ENCODE results near the gene MLKL.

Gene MLKL

DNA sequence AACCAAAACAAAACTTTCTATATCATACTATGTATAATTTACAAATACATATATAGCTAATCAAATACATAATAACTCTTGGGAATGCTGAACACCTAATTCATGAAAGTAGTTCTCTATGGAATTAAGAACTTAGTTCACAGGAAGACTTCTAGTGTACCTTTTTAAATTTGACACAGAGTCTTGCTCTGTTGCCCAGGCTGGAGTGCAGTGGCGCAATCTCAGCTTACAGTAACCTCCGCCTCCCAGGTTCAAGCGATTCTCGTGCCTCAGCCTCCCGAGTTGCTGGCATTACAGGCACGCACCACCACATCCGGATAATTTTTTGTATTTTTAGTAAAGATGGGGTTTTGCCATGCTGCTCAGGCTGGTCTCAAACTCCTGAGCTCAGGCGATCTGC lies 58.7 kb downstream of the MLKL start:
- no peak for DNase-seq

DNA sequence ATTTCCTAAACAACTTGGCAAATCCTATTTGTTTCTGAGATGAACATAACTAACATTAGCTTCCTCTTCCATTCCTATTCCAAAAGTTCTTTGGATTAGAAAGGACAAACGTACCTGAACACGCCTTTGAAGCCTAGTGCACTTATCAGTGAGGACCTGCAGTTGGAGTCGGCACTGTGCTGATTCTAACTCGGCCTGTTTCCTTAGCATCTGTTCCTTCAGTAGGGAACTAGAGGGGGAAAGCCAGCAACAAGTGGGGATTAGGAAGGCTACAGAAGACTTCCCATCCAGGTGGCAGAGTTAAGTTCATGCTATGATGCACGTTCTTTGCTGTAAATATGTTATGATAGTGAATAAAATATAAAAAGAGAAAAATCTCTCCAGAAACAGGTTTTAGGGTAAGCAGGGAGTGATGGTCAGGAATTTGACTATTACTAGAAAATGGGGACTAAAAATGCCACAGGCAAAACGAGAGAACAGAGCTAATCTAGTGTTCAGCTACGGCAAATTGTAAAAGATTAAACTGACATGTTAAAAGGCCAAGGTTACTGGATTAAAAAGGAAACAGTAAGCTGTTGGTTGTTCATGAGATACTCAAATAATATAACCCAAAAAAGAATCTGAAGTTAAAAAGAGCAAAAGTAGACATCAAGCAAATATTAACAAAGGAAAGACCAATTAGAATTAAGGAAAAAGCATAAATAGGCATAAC lies 62.8 kb downstream of the MLKL start:
- DNase-seq, result no peak

DNA sequence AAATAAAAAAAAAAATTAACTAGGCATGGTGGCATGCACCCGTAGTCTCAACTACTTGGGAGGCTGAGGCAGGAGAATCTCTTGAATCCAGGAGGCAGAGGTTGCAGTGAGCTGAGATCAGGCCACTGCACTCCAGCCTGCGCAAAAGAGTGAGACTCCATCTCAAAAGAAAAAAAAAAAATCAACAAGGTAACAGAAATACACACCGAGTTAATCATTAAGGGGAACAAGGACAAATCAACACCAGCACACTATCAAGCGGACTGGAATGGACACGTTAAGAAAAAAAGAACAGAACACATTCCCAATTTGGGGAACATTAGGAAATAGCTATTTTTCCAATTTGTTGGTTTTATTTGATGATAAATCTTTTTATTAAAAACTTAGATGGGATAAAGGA lies 65.4 kb downstream of the MLKL start:
- DNase-seq, result no peak

DNA sequence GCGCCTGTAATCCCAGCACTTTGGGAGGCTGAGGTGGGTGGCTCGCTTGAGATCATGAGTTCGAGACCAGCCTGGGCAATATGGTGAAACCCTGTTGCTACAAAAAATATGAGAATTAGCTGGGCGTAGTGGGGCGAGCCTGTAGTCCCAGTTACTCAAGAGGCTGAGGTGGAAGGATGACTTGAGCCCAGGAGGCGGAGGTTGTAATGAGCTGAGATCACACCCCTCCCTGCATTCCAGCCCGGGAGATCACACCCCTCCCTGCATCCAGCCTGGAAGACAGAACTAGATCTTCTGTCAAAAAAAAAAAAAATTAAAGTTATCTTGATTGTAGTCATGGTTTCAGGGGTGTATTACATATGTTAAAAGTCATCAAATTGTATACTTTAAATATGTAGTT lies 67.0 kb downstream of the MLKL start:
- no peak for DNase-seq

DNA sequence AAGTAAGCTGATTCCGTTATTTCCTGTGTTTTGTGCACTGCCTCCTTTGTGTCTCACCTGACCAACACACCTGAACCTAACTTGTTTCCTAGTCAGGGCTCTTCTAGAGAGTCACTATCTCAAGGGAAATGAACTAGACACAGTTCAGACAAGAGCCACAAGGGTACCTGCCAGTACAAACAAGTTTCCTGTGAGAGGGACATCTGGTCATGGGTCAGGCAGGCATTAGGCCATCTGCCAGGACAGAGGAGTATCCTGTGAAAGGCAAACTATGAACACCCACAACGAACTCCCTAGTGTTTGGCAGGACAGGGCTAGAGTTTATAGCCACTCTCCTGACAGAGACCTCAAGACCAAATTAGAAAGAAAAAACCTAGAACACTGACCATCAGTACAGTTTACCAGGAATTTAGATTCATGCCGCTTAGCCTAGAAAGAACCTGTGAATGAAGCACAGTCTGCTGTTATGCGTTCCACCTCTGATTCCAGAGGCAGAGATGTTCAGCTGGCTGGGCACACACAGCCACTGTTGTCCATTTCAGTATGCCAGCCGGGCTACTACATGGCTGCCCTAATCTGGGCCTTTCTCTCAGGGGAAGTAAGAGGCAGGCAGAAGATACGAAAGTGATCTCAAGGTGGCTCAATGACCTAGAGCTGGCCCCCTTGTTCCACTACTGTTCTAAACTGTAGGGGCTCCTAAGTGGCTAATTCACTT lies 73.0 kb downstream of the MLKL start:
- no peak for DNase-seq

DNA sequence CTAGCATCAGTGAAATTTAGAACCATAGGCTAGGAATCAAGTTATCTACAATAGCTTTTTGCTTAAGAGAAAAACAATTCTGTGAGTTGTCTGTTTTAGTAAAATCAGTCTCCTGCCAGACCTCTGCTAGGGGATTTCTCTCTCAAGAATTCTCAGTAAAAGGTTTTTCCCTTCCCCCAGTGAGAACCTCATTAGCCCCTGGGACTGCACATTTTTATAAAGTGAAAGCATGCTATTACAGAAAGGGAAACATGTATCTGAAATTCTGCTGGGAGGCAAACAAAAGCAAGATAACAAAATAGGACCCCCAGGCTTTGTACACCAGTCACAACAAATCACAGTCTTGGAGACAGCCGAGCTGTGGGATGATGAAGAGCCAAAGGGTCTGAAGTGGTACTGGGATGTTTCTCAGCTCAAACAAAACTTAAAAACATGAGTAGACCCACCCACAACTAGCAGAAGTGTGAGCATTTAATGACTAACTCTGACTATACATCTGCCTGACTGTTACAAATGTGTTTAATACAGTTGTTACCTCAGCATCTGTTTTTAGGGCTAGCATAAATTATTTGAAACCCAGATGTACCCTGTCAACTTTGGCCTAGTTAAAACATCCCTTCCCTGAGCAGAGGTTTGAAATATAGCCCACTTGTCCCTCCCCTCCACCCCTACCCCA lies 73.8 kb downstream of the MLKL start:
- no peak for DNase-seq

DNA sequence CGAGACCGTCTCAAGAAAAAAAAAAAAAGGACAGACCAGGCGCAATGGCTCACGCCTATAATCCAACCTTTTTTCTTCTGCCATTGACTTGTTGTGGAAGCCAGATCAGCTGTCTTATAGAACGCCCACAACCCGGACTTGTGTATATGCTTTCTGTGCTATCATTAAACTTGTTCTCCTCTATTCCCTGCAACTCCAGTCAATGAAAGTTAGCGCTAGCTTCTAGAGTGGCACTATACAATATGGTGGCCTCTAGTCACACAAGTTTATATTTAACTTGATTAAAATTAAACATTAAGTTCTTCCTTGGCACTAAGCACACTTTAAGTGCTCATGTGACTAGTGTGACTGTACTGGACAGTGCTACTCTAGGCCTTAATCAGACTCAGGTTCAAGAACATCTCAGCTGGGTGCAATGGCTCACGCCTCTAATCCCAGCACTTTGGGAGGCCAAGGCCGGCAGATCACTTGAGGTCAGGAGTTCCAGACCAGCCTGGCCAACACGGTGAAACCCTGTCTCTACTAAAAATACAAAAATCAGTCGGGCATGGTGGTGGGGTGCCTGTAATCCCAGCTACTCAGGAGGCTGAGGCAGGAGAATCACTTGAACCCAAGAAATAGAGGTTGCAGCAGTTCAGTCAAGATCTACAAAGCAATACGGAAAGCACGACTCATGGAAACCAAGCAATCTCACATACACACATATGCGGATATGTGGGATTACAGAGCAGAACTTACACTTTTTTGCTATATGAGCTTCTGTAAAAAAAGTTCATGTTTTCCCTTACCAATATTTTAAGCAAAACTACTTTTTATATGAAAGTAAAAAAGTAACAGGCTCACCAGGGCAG lies 74.9 kb downstream of the MLKL start:
- no peak for DNase-seq

DNA sequence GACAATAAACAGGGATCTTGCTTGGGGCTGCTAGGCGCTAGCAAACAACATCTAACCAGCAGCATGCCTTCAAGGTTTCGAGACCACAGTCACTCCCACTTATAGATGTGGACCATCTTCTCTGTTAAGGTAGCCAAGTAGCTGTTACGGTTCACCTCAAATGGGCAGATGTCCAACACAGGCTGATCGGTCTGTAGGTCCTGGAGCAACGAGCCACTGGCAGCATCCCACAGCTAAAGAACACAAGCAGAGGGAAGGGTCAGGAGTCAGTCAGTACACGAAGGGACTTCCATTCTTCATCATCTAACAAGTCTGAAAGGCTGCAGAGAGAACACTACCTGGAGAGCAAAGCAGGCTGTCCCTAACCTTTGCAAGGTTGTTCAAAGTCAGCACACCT lies 76.8 kb downstream of the MLKL start:
- no peak for DNase-seq

DNA sequence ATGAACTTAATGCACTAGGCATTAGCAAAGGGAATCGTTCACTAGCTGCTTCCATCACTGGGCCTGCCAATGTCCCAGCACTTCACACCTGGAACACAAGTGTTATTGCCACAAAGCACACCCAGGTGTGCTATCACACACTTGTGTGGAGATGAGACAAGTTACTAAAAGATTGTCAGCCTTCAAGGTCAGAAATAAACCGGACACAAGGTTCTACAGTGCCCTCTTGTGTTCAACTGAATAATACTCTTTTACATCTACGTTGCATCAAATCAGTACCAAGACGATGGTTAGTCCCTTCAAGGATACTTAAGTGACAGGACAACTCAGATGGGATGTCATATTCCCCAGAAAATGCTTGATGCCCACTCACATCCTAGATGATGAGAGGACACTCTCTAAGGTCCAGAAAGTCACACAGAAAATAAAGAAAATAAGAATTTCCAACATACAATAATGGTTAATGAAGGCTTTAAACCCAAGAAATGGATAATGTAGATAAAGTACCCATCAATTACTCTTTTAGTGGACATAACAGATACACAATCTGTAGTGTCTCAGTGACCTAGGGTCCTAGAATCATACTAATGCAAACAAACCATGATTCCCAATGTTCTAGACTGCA lies 77.3 kb downstream of the MLKL start:
- DNase-seq, result peak; percentile 35

DNA sequence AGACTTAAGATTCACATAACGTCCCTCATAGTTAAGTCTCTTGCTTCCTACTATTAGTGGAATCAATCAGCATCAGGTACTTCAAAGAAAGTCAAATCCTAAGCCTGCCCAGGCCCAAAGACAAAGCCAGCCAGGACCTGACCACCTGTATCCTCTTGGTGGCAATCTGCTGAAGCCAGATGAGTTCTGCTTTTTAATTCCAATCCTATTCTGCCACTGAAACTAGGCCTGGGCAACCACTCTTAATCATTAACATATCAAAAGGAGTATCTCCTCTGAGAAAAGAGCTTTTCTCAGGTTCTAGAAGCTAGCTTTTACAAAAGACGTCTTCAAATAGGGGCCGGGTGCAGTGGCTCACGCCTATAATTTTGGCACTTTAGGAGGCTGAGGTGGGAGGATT lies 78.7 kb downstream of the MLKL start:
- no peak for DNase-seq

All from central memory CD4-positive, alpha-beta T cell (primary cell).